Loucy (cell line): Measurements from ENCODE around the gene ERFL.

Experiments used
- CTCF ChIP-seq: fragments of 200-600 bp; sonication (generic); conservative IDR thresholded peaks from 2 replicates; pipeline ENCODE4 v1.5.1; 2014; ENCODE audit warnings: mild to moderate bottlenecking, antibody characterized with exemption, low read length
- EZH2phosphoT487 ChIP-seq: fragments of 200-600 bp; IDR thresholded peaks from 2 replicates; pipeline ENCODE4 v1.6.1; 2018; ENCODE audit warnings: antibody characterized with exemption, mild to moderate bottlenecking, moderate library complexity, borderline replicate concordance

- TF ChIP-seq CTCF (no peak), EZH2phosphoT487 (no peak)
These were observed 37.3 kb downstream of the ERFL start for GRCh38 chr19:41890936-41891335.
